ENCODE data around the gene LCMT2.
A peak's percentile ranks its signal among the peaks of the same experiment; 100 is the strongest.
"Not testable (repeated sequence)": the region's sequence is repeated elsewhere in the genome, so short reads cannot be mapped to it uniquely, and the experiment has no call there.

Gene LCMT2

DNA sequence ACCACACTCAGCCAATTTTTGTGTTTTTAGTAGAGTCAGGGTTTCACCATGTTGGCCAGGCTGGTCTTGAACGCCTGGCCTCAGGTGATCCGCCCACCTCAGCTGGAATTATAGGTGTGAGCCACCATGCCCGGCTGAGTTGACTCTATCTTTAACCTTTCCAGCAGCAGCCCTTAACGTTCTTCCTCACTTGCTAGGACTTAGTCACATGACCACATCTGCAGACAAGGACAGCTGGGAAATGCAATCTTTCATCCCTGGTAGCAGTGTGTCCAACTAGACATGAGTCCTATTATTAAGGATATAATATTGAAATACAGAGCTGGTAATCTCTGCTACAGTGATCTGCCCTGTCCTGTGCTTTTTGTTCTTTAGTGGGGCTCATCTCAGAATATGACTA is 18.0 kb downstream of the LCMT2 start:
- DNase-seq, result no peak

DNA sequence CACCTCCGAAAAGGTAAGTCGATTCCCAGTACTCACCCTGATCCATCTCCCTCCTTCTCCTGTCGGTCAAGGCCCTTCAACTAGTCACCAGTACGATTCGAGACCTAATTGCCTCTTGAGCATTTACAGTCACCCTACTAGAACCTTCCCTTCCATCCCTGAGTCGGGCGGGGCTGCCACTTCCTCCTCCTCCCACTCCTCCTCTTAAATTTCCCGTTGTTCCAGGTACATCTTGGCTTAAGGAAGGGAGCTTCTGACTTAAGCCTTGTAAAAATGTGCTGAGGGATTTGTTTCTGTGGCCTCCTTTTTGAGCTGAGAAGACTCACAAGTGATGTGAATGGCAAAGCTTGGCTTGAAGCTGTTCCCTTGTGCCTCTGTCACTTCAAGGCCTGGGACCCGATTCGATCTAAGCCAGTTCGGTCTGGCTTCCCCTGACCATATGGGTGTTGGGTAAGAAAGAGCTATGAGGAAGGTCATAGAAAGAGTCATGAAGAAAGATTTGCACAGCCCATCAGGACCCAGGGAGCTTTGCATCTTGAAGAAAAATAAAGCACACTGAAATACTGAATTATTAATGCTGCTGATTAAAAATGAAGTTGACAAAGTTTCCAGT is 28.1 kb downstream of the LCMT2 start, which contains the start of gene TGM7:
TGM7 (minus strand) TSS at position 51 of the 613 bp plus-strand sequence.
- no peak for DNase-seq

DNA sequence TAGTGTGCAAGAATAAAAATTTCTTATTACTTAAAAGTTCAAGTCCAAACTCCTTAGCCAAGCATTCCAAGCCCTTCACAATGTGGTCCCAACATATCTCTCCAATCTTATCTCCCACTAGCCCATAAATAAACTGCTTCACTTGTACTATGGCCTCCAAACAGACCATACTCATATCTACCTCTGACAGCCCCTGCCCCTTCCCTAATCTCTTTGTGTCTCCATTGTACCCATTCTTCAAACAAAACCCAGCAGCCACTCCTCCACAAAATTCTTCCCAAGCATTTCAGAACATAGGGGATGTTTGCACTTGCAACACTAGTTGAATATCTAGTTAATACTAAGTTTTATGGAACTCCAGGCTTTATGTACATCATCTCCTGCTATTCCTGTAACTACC is 30.5 kb downstream of the LCMT2 start:
- no peak for DNase-seq

DNA sequence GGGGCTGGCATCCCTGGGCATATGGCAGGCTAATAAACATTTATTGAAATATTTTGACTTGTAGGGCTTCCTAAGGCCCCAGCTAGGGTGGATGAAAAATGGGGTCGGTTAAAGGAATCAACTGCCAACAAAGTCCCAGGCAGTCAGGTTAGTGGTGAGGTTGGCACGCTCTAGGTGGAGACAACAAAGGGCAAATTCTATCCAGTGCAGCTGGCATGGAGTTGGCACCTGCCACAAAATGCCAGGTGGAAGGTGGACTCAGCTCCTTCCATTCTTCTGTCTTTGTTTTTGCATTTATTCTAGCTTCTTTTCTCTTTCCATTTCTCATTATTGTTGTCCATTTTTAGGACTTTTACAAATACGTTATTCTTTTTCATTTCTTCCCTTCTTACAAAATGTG is 31.0 kb downstream of the LCMT2 start:
- no peak for DNase-seq

DNA sequence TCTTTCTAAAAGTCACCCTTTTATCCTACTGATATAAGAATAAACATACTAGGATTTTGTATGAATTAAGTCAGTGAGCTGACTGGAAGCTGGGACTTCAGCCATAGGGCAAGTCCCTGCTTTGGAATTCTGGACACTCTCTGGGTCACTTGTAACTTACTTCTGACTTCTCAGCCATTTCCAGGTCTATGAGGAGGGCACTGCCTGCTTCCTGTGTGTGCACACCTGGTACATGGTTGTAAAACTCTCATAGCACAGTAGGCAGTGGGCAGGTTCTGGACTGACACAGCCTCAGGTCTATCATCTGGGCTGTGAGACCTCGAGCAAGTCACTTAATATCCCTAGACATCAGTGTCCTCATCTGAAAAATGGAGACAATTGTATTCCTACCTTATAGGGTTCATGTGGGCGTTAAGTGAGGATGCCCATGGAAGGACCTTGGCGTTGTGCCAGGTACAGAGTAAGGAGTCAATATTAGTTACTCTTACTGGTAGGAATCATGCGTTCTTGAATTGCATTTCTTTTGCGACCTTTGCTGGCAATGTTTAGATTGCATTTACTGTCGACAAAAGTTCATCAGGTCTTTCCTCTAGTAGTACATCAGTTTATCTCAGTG is 36.2 kb downstream of the LCMT2 start:
- no peak for DNase-seq

DNA sequence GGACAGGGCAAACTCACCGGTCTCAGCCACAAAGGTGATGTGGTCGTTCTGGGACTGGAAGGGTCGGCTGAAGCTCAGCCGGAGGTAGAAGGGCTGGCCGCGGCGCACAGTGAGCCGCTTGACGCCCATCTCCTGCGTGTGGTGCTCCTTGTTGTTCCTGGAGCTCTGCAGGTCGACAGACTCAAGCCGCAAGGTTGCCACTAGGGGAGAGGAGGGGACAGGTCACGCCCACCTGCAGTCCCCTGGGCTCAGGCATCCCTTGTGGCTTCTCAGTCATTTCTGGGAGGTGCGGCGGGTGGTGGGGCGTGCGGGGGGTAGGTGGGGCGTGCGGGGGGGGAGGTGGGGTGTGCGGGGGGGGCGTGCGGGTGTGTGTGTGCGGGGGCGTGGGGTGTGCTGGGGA is 36.9 kb downstream of the LCMT2 start:
- no peak for DNase-seq

DNA sequence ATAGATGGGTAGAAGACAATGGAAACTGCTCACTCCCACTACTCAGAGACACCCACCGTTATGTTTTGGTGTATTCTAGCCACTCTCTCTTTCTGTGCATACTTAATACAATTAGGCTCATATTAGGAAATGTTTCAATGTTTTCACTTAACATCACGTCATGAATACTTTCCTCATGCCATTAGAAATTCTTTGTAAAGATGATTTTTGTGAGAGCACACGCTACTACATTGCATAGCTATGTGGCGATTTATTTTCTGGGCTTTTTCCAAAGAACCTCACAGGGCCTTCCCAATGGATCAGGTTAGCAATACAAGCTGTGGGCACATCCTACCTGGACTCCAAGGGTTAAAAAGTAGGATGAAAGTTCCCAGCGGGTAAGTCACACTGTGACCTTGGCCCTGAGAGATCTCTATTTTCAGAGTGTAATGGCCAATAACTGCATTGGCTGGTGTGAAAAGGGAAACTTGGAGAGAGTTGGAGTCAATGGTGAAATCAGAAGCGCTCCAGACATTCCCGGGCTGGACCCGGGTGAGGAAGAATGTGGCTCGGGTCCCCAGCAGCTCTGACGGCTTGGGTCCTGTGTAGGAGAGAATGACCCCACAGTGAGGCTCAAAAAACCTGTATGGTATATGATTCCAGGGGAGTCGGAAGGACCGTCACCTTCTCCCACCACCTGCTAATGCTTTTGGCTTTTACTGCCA is 37.8 kb downstream of the LCMT2 start:
- no peak for DNase-seq

DNA sequence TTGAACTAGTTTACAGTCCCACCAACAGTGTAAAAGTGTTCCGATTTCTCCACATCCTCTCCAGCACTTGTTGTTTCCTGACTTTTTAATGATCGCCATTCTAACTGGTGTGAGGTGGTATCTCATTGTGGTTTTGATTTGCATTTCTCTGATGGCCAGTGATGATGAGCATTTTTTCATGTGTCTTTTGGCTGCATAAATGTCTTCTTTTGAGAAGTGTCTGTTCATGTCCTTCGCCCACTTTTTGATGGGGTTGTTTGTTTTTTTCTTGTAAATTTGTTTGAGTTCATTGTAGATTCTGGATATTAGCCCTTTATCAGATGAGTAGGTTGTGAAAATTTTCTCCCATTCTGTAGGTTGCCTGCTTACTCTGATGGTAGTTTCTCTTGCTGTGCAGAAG is 40.7 kb downstream of the LCMT2 start:
- DNase-seq, result not testable (repeated sequence)

DNA sequence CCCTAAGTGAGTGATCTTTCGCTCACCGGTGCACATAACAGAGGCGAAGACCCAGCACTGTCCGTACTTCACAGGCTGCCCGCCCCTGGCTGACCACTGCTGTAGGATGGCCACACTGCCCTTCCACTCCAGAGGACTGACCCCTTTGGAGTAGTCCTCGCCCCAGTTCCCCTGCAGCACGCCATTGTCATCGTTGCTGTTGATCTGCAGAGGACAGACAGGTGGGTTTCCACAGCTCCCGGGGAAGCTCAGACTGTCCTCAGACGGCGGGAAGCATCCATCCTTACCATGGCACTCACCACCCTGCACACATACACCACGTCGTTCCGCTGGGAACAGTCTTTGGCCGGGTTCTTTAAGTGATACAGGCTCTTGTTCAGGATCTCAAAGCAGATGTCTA is 43.1 kb downstream of the LCMT2 start:
- no peak for DNase-seq

DNA sequence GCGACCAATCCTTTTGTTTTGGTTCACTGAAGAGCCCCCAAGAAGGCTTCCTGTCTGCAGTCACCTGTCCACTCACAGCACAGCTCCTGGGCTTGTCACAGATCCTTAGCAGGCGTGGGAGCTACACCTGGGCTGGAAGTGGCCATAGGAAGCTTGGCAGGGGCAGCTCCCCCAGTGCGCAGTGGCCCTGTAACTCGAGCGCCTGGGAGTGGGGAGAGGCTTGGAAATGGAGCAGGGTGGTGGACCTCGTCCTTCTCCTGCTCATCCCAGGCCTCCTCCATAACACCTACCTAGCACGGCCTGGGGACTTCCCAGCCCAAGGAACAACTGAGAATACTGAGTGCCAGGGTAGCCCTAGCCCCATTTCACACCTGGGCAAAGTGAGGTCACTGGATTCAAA is 44.3 kb downstream of the LCMT2 start:
- no peak for DNase-seq

DNA sequence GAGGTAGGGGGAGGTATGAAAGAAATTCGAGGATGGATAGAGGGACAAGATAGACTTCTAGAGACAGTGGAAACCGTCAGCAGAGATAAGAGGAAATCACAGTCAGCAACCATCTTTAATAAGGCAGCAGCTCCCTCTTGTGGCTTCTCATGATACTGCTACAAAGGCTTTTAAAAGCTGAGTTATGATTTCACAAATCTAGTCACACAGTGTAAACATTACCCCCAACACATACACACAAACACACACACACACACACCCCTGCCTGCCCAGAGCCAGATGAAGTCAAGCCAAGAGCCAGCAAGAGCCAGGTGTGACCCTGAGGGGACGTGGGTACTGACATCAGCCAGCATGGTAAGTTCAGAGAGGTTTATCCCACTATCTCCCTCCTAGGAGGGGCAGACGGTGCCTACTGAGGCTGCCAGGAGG is 44.8 kb downstream of the LCMT2 start:
- DNase-seq, result peak; percentile 48

DNA sequence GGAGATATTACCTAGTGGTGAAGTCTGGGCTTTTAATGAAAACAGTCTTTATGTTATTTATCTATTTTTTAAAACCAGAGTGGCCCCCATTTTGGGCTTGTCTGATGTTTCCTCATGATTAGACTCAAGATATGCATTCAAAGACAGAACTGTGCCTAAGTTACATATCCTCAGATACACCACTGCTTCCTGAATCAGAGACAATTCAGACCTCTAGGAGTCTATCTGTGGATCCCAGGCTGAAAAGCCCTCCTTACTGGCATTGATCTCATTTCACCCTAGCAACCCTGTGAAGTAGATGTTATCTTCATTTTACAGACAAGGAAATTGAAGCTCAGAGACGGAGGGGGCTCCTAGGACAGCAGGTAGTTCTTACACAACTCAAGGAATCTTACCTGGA is 46.8 kb downstream of the LCMT2 start:
- DNase-seq, result no peak

DNA sequence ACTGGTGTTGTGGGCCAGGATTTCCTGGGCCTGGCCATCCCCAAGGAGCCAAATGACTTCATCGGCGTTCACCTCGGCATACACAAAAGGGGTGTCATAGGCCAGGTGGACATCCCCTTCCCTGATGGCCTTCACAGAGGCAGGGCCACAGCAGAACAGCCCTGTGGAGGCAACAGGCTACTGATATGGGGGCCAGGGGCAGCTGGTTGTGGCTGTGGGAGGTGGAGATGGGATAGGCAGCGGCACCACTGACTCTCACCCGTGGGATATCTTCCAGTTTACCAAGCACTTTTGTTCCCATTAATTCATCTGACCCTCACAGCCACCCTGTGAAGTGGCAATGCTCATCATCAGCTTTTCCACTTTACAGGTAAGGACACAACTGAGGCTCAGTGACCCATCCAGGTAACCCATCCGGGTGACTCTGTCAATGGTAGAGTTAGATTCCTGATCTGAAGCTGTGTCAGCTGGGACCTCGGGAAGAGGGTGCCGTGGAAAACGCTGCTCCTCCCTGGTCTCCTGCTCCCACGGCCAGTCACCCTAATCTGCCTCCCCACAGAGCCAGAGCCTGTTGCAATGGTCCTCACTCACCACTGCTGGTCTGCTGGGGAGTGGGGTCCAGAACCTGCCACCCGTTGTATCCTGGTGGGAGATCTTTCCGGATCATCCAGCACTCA is 48.3 kb downstream of the LCMT2 start:
- no peak for DNase-seq

DNA sequence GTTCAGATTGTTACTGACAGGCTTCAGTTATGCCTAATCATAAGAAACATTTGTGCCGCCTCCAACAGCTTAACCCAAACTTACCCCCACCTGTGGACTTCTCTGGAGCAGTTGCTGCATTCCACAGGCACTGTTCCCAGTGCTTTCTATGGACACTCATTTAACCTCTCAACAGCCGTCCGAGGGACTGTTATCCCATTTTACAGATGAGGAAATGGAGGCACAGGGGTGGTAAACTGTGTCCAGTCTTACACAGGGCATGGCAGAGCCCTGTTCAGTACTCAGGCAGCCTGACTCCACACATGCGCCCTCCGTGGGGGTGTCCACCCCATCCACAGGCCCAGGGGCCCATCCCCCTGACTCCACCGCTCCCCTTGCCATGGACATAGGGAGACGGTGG is 49.4 kb downstream of the LCMT2 start:
- no peak for DNase-seq

DNA sequence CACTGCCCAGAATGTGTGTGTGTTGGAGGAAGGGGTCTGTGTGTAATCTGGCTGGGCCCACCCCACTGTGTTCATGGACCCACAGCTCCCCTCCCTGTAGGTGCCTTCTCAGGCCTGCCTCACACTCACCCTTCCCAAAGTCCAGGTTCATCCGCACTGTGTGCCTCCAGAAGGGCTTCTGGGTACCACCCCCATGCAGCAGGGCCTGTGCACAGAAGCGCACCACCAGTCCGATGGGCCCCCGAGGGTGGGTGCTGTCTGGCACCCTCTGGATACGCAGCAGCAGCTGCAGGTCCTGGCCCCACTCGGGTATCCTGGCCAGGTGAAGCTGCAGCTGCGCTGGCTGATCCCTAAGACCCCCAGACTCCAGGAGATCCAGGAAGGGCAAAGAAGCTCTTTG is 50.9 kb downstream of the LCMT2 start:
- no peak for DNase-seq

DNA sequence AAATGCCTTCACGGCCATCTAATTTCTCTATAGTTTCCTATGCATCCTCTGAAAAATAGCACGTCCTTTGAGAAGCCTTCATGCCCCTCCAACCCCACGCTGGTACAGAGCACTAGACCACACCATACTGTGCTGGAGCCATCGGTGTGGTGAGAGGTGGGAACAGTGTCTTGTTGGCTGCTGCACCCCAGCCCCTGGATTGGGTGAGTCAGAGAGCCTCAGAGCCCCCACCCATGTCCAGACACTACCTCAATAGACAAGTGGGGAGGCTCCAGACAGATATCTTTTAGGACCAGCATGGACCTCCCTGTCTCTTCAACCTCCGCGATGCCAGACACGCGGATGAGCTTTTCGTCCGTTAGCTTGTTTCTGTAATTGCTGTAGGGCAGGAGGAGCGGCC is 51.5 kb downstream of the LCMT2 start:
- no peak for DNase-seq

DNA sequence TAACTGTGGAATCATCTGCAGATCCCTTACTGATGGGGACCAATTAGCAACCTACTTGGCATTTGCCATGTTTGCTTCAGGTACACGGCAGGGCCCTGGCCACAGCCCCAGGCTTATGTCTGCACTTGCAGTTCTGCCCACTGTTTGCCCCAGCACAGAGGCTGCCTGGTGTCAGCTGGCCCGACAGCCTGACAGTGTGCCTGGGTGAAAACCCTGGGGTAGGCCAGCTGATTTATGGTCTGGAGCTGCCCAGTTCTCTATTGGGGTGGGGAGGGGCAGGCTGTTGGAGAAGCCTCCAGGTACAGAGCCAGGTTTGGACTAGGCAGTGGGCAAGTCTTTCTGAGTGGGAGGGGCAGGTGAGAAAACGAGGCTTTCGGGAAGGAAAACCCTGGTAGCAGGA is 52.5 kb downstream of the LCMT2 start:
- DNase-seq, result no peak

DNA sequence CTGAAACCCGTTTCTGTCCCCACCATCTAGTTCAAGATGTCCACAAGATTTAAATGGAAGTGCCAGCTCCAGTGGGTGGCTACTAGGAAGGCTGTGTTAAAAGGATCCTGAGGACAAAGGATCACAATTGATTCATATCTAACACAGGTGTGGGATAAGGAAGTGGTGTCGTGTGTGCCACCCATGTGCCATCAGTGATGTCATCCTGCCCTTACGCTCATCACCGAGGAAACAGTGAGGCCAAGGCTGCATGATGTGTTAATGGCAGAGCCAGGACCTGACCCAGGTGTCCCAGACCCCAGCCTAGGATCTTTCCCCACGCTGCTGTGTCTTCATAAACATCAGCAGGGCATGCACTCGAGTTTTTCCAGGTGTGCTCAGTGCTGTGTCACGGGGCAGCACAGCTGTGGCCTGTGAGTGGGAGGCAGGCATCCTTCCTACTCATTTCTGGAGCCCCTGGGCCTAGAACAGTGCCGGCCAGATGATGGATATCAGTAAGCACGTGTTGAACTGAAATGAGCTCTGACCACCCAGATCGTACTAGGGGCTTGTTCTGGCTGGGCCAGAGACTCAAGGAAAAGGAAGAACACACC is 53.0 kb downstream of the LCMT2 start:
- DNase-seq, result no peak

DNA sequence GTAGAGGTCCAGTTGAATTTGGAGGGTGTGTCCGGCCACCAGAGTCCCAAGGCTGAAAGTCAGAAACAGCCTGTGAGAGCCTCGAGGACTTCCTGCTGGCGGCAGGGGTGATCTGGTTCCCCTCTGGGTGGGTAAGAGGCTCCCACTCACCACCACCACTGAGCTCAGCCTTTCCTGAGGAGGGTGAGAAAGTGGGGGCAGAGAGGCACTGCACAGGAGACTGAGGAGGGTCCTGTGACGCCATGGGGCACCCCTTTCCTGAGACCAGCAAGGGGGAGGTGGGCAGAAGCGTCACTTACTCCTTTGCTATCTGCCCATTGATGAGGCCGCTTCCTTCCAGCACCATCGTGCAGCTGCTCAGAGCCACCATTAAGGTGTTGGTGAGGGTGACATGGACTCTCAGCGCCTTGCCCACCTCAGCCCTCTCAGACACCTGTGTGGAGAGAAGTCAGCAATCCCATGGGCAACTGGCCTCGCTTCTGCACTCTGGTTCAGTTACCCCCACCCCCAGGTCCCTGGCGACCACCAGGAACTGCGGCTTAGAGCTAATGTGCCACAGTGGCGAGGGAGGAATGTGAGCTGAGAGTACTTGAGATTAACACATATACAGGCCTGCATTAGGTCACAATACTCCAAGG is 53.7 kb downstream of the LCMT2 start:
- DNase-seq, result no peak

DNA sequence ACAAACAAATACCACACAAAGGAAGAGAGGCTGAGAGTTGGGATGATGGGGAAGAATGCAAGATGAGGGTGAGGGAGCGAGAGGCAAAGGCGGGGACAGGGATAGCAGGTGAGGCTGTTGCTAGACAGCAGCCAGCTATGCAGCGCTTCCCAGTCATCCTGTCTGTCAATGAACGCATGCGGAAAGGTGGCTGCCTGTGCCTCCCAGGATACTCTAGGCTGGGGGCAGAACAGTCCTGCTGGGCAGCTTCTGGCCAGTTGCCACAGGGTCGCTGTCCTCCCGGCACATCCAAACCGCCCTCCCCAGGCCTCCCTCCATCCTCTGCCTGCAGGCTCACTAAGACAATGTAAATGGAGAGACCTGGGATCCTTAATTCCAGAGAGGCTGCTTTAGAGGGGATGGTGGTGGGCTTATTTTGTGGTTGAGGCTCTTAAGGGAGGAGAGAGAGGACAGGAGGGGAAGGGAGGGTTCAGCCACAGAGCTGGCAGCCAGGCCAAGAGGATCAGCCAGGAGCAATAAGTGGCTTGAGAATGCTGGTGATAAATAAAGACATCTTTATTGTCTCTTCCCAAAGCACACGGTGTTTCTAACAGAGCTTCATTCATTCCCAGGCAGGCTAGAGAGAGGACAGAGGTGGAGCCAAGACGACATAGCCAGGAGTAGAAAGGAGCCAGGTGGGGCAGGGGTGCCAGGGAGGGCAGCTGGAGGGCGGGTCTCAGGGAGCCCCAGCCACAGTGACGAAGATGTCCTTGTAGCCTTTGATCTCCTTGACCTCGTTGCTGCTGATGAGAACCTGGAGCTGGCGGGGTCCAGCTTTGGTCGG is 54.4 kb downstream of the LCMT2 start:
- no peak for DNase-seq

DNA sequence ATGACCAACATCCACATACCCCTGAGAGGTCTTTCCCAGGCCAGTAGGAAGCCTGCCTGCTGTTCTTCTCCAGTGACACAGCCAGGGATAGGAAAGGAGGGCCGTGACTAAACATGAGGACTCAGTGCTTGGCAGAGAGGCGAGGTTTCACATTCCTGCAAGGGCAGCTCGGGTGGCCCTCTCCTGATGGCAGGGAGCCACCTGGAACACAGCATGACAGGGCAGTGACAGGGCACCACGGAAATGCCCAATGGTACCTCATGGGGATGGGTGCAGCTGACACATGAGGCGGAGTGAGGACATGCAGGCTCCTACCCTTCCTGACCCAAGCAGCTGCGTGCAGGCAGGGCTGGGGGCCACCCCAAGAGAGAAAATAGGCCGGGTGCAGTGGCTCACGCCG is 56.2 kb downstream of the LCMT2 start:
- DNase-seq, result no peak
